ENCODE measurements around the gene SFRP2. TPM values are rescaled to one million over a fixed set of nuclear protein-coding genes. Genes with fewer than 3 reads are reported as not detected.

SFRP2 gene
- total RNA-seq, 1 donor from 2014 or later = 87.7 TPM

DNA sequence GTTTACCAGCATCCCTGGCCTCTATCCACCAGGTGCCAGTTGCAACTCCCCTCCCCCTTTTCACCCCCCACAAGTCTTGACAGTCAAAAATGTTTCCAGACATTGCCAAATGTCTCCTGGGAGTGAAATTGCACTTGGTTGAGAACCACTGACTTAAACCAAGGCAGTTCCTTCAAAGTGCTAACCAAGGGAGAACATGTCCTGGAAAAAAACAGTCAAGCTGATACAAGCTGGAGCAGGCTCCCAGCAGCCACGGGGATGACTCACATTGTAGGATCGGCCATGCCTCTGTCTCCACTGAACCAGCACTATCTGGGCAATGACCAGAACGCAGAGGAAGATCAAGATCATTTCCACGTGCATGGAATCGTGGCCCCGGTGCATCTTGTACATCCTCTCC, 40.5 kb downstream of the SFRP2 start:
- H3K4me1 Mint-ChIP-seq (ENCODE audit: unreplicated experiment) = peaks cover 12% of the 10 kb centered on the region
- DNase-seq (ENCODE audit: extremely low spot score, unreplicated experiment) = peak; percentile 77
- peaks cover 19% of the 10 kb centered on the region for H3K27me3 Mint-ChIP-seq (ENCODE audit: unreplicated experiment)
- H3K9me3 Mint-ChIP-seq (ENCODE audit: unreplicated experiment) = no peaks in the 10 kb centered on the region
- no peak for TF ChIP-seq CTCF (IDR thresholded peaks at IDR 0.05)
- no peaks in the 10 kb centered on the region for H3K36me3 Mint-ChIP-seq (ENCODE audit: unreplicated experiment)
- H3K4me3 Mint-ChIP-seq (ENCODE audit: unreplicated experiment) = no peak overlapping the region
- H3K27ac Mint-ChIP-seq (ENCODE audit: unreplicated experiment) = no peak overlapping the region

GRCh38 chr4:153747406-153747955, 41.4 kb downstream of the SFRP2 start:
- Mint-ChIP-seq H3K4me3 (ENCODE audit: unreplicated experiment) (no peak overlapping the region), H3K27ac (ENCODE audit: unreplicated experiment) (no peak overlapping the region)

GRCh38 chr4:153745651-153746050, 43.2 kb downstream of the SFRP2 start:
- H3K27me3 Mint-ChIP-seq (ENCODE audit: unreplicated experiment) = peaks cover 2% of the 10 kb centered on the region
- no peak for TF ChIP-seq CTCF (IDR thresholded peaks at IDR 0.05)
- DNase-seq (ENCODE audit: extremely low spot score, unreplicated experiment) = no peak
- no peaks in the 10 kb centered on the region for H3K36me3 Mint-ChIP-seq (ENCODE audit: unreplicated experiment)
- no peak overlapping the region for H3K27ac Mint-ChIP-seq (ENCODE audit: unreplicated experiment)
- H3K4me3 Mint-ChIP-seq (ENCODE audit: unreplicated experiment) = no peak overlapping the region
- no peaks in the 10 kb centered on the region for H3K9me3 Mint-ChIP-seq (ENCODE audit: unreplicated experiment)
- peaks cover 12% of the 10 kb centered on the region for H3K4me1 Mint-ChIP-seq (ENCODE audit: unreplicated experiment)

More at GRCh38 chr4:153747406-153747955, 41.4 kb downstream of the SFRP2 start:
- H3K27me3 Mint-ChIP-seq (ENCODE audit: unreplicated experiment) = peaks cover 13% of the 10 kb centered on the region
- no peak for TF ChIP-seq CTCF (IDR thresholded peaks at IDR 0.05)
- H3K9me3 Mint-ChIP-seq (ENCODE audit: unreplicated experiment) = no peaks in the 10 kb centered on the region
- peaks cover 12% of the 10 kb centered on the region for H3K4me1 Mint-ChIP-seq (ENCODE audit: unreplicated experiment)
- DNase-seq (ENCODE audit: extremely low spot score, unreplicated experiment) = no peak
- no peaks in the 10 kb centered on the region for H3K36me3 Mint-ChIP-seq (ENCODE audit: unreplicated experiment)

- no peaks in the 10 kb centered on the region for H3K36me3 Mint-ChIP-seq (ENCODE audit: unreplicated experiment)
- no peak overlapping the region for H3K4me3 Mint-ChIP-seq (ENCODE audit: unreplicated experiment)
- H3K9me3 Mint-ChIP-seq (ENCODE audit: unreplicated experiment) = peaks cover 9% of the 10 kb centered on the region
- no peak for TF ChIP-seq CTCF (IDR thresholded peaks at IDR 0.05)
- H3K27me3 Mint-ChIP-seq (ENCODE audit: unreplicated experiment) = peaks cover 2% of the 10 kb centered on the region
- no peak overlapping the region for H3K27ac Mint-ChIP-seq (ENCODE audit: unreplicated experiment)
- H3K4me1 Mint-ChIP-seq (ENCODE audit: unreplicated experiment) = no peaks in the 10 kb centered on the region
- DNase-seq (ENCODE audit: extremely low spot score, unreplicated experiment) = no peak
These were observed 47.3 kb downstream of the SFRP2 start for GRCh38 chr4:153741541-153741940.

DNA sequence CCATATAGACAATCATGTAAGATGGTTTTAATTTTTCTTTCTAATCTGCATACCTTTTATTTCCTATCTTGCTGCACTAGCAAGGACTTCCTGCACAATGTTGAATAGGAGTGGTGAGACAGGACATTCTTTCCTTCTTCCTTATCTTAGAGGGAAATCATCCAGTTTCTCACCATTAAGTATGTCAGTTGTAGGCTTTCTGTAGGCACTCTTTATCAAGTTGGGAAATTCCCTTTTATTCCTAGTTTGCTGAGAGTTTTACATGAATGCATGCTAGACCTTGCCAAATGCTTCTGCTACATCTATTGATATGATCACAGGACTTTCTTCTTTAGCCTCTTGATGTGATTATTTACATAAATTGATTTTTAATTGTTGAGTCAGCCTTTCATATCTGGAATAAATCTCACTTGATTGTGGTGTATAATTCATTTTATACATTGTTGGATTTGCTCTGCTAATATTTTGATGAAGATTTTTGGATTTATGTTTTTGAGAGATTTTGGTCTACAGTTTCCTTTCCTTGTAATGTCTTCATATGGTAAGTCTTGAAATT, 52.9 kb downstream of the SFRP2 start:
- H3K9me3 Mint-ChIP-seq (ENCODE audit: unreplicated experiment) = peaks cover 9% of the 10 kb centered on the region
- no peak overlapping the region for H3K27ac Mint-ChIP-seq (ENCODE audit: unreplicated experiment)
- no peaks in the 10 kb centered on the region for H3K36me3 Mint-ChIP-seq (ENCODE audit: unreplicated experiment)
- no peak for TF ChIP-seq CTCF (IDR thresholded peaks at IDR 0.05)
- peaks cover 2% of the 10 kb centered on the region for H3K27me3 Mint-ChIP-seq (ENCODE audit: unreplicated experiment)
- no peak overlapping the region for H3K4me3 Mint-ChIP-seq (ENCODE audit: unreplicated experiment)
- DNase-seq (ENCODE audit: extremely low spot score, unreplicated experiment) = no peak
- peaks cover 19% of the 10 kb centered on the region for H3K4me1 Mint-ChIP-seq (ENCODE audit: unreplicated experiment)

All from osteocyte (in vitro differentiated cells).